ENCODE data around the gene SH3GL1.
"Not testable (repeated sequence)": the region's sequence is repeated elsewhere in the genome, so short reads cannot be mapped to it uniquely, and the experiment has no call there.

SH3GL1 gene

GRCh38 chr19:4354282-4354681 lies 46.1 kb downstream of the SH3GL1 start:
- H3K9me3 ChIP-seq (ENCODE audit: low read length): no peaks in the 10 kb centered on the region
- H3K4me1 ChIP-seq (ENCODE audit: insufficient read depth, low read length): no peaks in the 10 kb centered on the region
- peaks cover 50% of the 10 kb centered on the region for H3K36me3 ChIP-seq (ENCODE audit: insufficient read depth, low read length)

GRCh38 chr19:4352701-4353121 lies 47.6 kb downstream of the SH3GL1 start:
- Histone ChIP-seq H3K4me3 (ENCODE audit: low read length) (no peak overlapping the region), H3K36me3 (ENCODE audit: insufficient read depth, low read length) (peaks cover 48% of the 10 kb centered on the region), H3K9me3 (ENCODE audit: low read length) (no peaks in the 10 kb centered on the region), H2AFZ (ENCODE audit: low read depth, low read length) (no peak overlapping the region), H3K27me3 (ENCODE audit: insufficient read depth, low read length) (no peaks in the 10 kb centered on the region), H3K4me1 (ENCODE audit: insufficient read depth, low read length) (no peaks in the 10 kb centered on the region)

More at GRCh38 chr19:4354282-4354681, 46.1 kb downstream of the SH3GL1 start:
- H3K27me3 ChIP-seq (ENCODE audit: insufficient read depth, low read length): no peaks in the 10 kb centered on the region
- H2AFZ ChIP-seq (ENCODE audit: low read depth, low read length): no peak overlapping the region
- H3K4me3 ChIP-seq (ENCODE audit: low read length): no peak overlapping the region

GRCh38 chr19:4350726-4351125 lies 49.6 kb downstream of the SH3GL1 start:
- Histone ChIP-seq H3K27me3 (ENCODE audit: insufficient read depth, low read length) (no peaks in the 10 kb centered on the region), H3K36me3 (ENCODE audit: insufficient read depth, low read length) (peaks cover 50% of the 10 kb centered on the region)

GRCh38 chr19:4350111-4350510 lies 50.2 kb downstream of the SH3GL1 start:
- Histone ChIP-seq H3K9me3 (ENCODE audit: low read length) (no peaks in the 10 kb centered on the region), H3K36me3 (ENCODE audit: insufficient read depth, low read length) (peaks cover 52% of the 10 kb centered on the region), H3K4me3 (ENCODE audit: low read length) (no peak overlapping the region), H2AFZ (ENCODE audit: low read depth, low read length) (no peak overlapping the region), H3K27me3 (ENCODE audit: insufficient read depth, low read length) (no peaks in the 10 kb centered on the region), H3K4me1 (ENCODE audit: insufficient read depth, low read length) (no peaks in the 10 kb centered on the region)

More at GRCh38 chr19:4350726-4351125, 49.6 kb downstream of the SH3GL1 start:
- no peak overlapping the region for H2AFZ ChIP-seq (ENCODE audit: low read depth, low read length)
- no peak overlapping the region for H3K4me3 ChIP-seq (ENCODE audit: low read length)
- no peaks in the 10 kb centered on the region for H3K4me1 ChIP-seq (ENCODE audit: insufficient read depth, low read length)
- H3K9me3 ChIP-seq (ENCODE audit: low read length): no peaks in the 10 kb centered on the region

- not testable (repeated sequence) for H3K27me3 ChIP-seq (ENCODE audit: insufficient read depth, low read length); H3K4me3 ChIP-seq (ENCODE audit: low read length); H3K4me1 ChIP-seq (ENCODE audit: insufficient read depth, low read length); H3K9me3 ChIP-seq (ENCODE audit: low read length); H2AFZ ChIP-seq (ENCODE audit: low read depth, low read length)
- peaks cover 43% of the 10 kb centered on the region for H3K36me3 ChIP-seq (ENCODE audit: insufficient read depth, low read length)
Observed at GRCh38 chr19:4349225-4349624, 51.1 kb downstream of the SH3GL1 start.

- H3K27me3 ChIP-seq (ENCODE audit: insufficient read depth, low read length): no peaks in the 10 kb centered on the region
- peaks cover 34% of the 10 kb centered on the region for H3K36me3 ChIP-seq (ENCODE audit: insufficient read depth, low read length)
- H3K9me3 ChIP-seq (ENCODE audit: low read length): no peaks in the 10 kb centered on the region
Observed at GRCh38 chr19:4347521-4347920, 52.8 kb downstream of the SH3GL1 start.

GRCh38 chr19:4346020-4346383 lies 54.3 kb downstream of the SH3GL1 start:
- Histone ChIP-seq H3K4me3 (ENCODE audit: low read length) (no peak overlapping the region), H3K4me1 (ENCODE audit: insufficient read depth, low read length) (peaks cover 13% of the 10 kb centered on the region), H3K9me3 (ENCODE audit: low read length) (no peaks in the 10 kb centered on the region), H3K27me3 (ENCODE audit: insufficient read depth, low read length) (no peaks in the 10 kb centered on the region), H2AFZ (ENCODE audit: low read depth, low read length) (no peak overlapping the region), H3K36me3 (ENCODE audit: insufficient read depth, low read length) (peaks cover 34% of the 10 kb centered on the region)

More at GRCh38 chr19:4347521-4347920, 52.8 kb downstream of the SH3GL1 start:
- H3K4me1 ChIP-seq (ENCODE audit: insufficient read depth, low read length): peaks cover 8% of the 10 kb centered on the region
- H2AFZ ChIP-seq (ENCODE audit: low read depth, low read length): no peak overlapping the region
- no peak overlapping the region for H3K4me3 ChIP-seq (ENCODE audit: low read length)

- Histone ChIP-seq H3K27me3 (ENCODE audit: insufficient read depth, low read length) (no peaks in the 10 kb centered on the region), H2AFZ (ENCODE audit: low read depth, low read length) (no peak overlapping the region), H3K9me3 (ENCODE audit: low read length) (no peaks in the 10 kb centered on the region), H3K4me3 (ENCODE audit: low read length) (no peak overlapping the region), H3K36me3 (ENCODE audit: insufficient read depth, low read length) (peaks cover 30% of the 10 kb centered on the region), H3K4me1 (ENCODE audit: insufficient read depth, low read length) (peaks cover 13% of the 10 kb centered on the region)
Observed at GRCh38 chr19:4345342-4346019, 54.9 kb downstream of the SH3GL1 start.

- Histone ChIP-seq H3K4me1 (ENCODE audit: insufficient read depth, low read length) (peaks cover 17% of the 10 kb centered on the region), H2AFZ (ENCODE audit: low read depth, low read length) (peak within 1 kb of the TSS; percentile 23), H3K4me3 (ENCODE audit: low read length) (peak within 1 kb of the TSS; percentile 92), H3K9me3 (ENCODE audit: low read length) (no peaks in the 10 kb centered on the region), H3K27me3 (ENCODE audit: insufficient read depth, low read length) (no peaks in the 10 kb centered on the region), H3K36me3 (ENCODE audit: insufficient read depth, low read length) (peaks cover 22% of the 10 kb centered on the region)
Observed at GRCh38 chr19:4343370-4344307, 56.7 kb downstream of the SH3GL1 start, which contains the start of gene MPND. Gene MPND, plus strand, starts transcription at chr19:4343562. Its CDS starts 32 bp downstream, at chr19:4343594.

- no peaks in the 10 kb centered on the region for H3K9me3 ChIP-seq (ENCODE audit: low read length)
- peaks cover 16% of the 10 kb centered on the region for H3K36me3 ChIP-seq (ENCODE audit: insufficient read depth, low read length)
- H3K4me3 ChIP-seq (ENCODE audit: low read length): peak overlapping the region; percentile 92
- peak overlapping the region; percentile 23 for H2AFZ ChIP-seq (ENCODE audit: low read depth, low read length)
- H3K4me1 ChIP-seq (ENCODE audit: insufficient read depth, low read length): peaks cover 26% of the 10 kb centered on the region
- H3K27me3 ChIP-seq (ENCODE audit: insufficient read depth, low read length): no peaks in the 10 kb centered on the region
Observed at GRCh38 chr19:4342615-4343369, 57.6 kb downstream of the SH3GL1 start.

GRCh38 chr19:4342314-4342614 lies 58.1 kb downstream of the SH3GL1 start:
- Histone ChIP-seq H2AFZ (ENCODE audit: low read depth, low read length) (no peak overlapping the region), H3K9me3 (ENCODE audit: low read length) (no peaks in the 10 kb centered on the region), H3K4me3 (ENCODE audit: low read length) (peak overlapping the region; percentile 87), H3K36me3 (ENCODE audit: insufficient read depth, low read length) (peaks cover 11% of the 10 kb centered on the region), H3K27me3 (ENCODE audit: insufficient read depth, low read length) (no peaks in the 10 kb centered on the region), H3K4me1 (ENCODE audit: insufficient read depth, low read length) (peaks cover 30% of the 10 kb centered on the region)

GRCh38 chr19:4338441-4339355 lies 61.6 kb downstream of the SH3GL1 start, which contains the start of gene STAP2:
Gene STAP2, minus strand, starts transcription at chr19:4338827. Its CDS starts 74 bp downstream, at chr19:4338753.
- H2AFZ ChIP-seq (ENCODE audit: low read depth, low read length): no peak within 1 kb of the TSS

More at GRCh38 chr19:4338441-4339355, 61.6 kb downstream of the SH3GL1 start, which contains the start of gene STAP2:
- Histone ChIP-seq H3K4me1 (ENCODE audit: insufficient read depth, low read length) (peaks cover 22% of the 10 kb centered on the region), H3K36me3 (ENCODE audit: insufficient read depth, low read length) (no peaks in the 10 kb centered on the region), H3K9me3 (ENCODE audit: low read length) (no peaks in the 10 kb centered on the region), H3K27me3 (ENCODE audit: insufficient read depth, low read length) (no peaks in the 10 kb centered on the region), H3K4me3 (ENCODE audit: low read length) (peak within 1 kb of the TSS; percentile 35)

Measured in neuron (in vitro differentiated cells).